NCI-H1092 (cell line): ENCODE data around the gene AIF1L.

ENCODE experiments used
- DNase-seq: peaks from one replicate; lab custom pipeline; 2025; lab: John Stamatoyannopoulos, UW

Gene AIF1L

GRCh38 chr9:131167146-131167692 lies 70.9 kb downstream of the AIF1L start:
- peak; percentile 17 for DNase-seq

DNA sequence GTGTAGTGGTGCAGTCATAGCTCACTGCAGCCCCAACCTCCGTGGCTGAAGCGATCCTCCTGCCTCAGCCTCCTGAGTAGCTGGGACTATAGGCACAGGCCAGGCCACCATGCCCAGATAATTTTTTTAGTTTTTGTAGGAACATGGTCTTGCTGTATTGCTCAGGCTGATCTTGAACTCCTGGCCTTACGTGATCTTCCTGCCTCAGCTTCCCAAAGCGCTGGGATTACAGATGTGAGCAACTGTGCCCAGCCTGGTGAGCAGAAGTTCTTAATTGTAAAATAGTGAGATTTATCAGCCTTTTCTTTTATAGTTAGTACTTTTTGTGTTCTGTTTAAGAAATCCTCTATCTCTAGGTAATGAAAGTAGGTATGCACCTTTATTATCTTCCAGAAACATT lies 71.6 kb downstream of the AIF1L start:
- DNase-seq, result no peak

DNA sequence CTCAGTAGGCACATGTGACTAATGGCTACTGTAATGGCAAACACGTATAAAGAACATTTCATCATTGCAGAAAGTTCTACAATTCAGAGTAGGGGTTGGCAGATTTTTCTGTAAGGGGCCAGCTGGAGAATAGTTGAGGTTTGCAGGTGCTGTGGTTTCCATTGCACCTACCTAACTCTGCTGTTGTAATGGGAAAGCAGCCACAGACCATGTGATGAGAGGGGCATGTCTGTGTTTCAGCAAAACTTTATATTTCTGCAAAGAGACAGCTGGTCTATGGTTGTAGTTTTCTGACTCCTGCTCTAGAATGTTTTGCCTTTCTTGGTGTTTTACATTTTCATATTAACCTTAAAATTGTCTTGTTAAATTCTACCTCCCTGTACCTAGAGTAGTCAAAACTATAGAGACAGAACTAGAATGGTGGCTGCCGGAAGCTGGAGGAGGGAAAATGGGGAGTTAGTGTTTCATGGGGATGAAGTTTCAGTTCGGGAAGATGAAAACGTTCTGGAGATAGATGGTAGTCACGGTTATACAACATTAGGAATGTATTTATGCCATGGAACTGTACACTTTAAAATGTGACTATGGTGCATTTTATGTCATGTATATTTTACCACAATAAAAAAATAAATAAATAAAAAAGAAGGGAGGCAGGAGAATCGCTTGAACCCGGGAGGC lies 73.4 kb downstream of the AIF1L start:
- DNase-seq, result no peak
